Measurements from ENCODE around the gene RIOX2.

Gene RIOX2

GRCh38 chr3:97911459-97911858 lies 60.8 kb downstream of the RIOX2 start:
- TF ChIP-seq CTCF (conservative IDR thresholded peaks at IDR 0.05), result no peak
- peak overlapping the region; percentile 78 for H3K27ac ChIP-seq

GRCh38 chr3:97910931-97911351 lies 61.3 kb downstream of the RIOX2 start:
- TF ChIP-seq CTCF (conservative IDR thresholded peaks at IDR 0.05), result no peak
- H3K27ac ChIP-seq, result peak overlapping the region; percentile 78

GRCh38 chr3:97910236-97910831 lies 61.9 kb downstream of the RIOX2 start:
- H3K27ac ChIP-seq, result peak overlapping the region; percentile 78

DNA sequence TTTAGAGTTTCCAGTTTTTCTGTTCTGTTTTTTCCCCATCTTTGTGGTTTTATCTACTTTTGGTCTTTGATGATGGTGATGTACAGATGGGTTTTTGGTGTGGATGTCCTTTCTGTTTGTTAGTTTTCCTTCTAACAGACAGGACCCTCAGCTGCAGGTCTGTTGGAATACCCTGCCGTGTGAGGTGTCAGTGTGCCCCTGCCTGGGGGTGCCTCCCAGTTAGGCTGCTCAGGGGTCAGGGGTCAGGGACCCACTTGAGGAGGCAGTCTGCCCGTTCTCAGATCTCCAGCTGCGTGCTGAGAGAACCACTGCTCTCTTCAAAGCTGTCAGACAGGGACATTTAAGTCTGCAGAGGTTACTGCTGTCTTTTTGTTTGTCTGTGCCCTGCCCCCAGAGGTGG lies 62.4 kb downstream of the RIOX2 start:
- H3K27ac ChIP-seq, result peak overlapping the region; percentile 78; the same call in 1 of the 2 replicates

- peak overlapping the region; percentile 81 for H3K27ac ChIP-seq
- no peak for TF ChIP-seq CTCF (conservative IDR thresholded peaks at IDR 0.05)
Observed at GRCh38 chr3:97901313-97902248, 70.7 kb downstream of the RIOX2 start.

DNA sequence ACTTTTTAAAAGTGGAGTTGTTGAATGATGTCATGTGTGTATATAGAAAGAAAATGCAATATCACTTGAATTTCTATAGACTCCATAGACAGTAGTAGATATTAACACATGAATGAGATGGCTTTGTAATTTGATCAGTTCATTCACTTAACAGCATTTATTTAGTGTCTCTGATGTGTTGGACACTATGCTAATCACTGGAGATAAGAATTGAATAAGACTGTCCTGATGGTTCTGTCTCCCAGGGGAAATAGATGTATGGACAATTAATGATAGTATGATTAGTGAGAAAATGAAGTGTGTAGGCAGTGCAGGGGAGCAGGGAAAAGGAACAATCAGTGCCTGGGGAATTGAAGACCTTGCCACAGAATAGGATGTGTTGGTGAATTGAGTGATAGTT lies 72.9 kb downstream of the RIOX2 start:
- TF ChIP-seq CTCF (conservative IDR thresholded peaks at IDR 0.05), result no peak

DNA sequence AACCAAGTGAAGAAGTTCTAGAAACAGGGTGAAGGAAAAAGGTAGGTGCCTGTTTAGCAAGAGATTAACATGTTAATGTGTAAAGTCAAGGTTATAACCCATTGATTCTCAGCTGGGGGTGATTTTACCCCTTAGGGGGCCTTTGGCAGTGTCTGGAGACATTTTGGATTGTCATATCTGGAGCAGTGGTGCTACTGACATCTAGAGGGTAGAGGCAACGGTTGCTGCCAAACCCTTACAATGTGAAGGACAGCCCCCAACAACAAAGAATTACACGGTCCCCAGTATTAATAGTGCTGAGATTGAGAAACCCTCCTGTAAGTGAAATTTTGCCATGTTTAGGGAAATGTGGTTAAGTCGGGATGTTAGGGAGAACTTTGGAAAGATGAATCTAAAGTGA lies 75.7 kb downstream of the RIOX2 start:
- TF ChIP-seq CTCF (conservative IDR thresholded peaks at IDR 0.05), result no peak
- no peak overlapping the region for H3K27ac ChIP-seq

More for the DNA sequence above, 72.9 kb downstream of the RIOX2 start:
- no peak overlapping the region for H3K27ac ChIP-seq

- TF ChIP-seq CTCF (conservative IDR thresholded peaks at IDR 0.05), result no peak
Observed at GRCh38 chr3:97896129-97896528, 76.1 kb downstream of the RIOX2 start.

More at GRCh38 chr3:97896129-97896528, 76.1 kb downstream of the RIOX2 start:
- no peak overlapping the region for H3K27ac ChIP-seq

All from VCaP (cell line).